DMS 273 (cell line): ENCODE results near the gene KCTD12.

Experiments used
- DNase-seq: peaks from one replicate; lab custom pipeline; 2025; ENCODE audit not compliant: unreplicated experiment; lab: John Stamatoyannopoulos, UW

The KCTD12 gene

GRCh38 chr13:76888421-76888820 lies 2.2 kb upstream of the KCTD12 start:
- no peak for DNase-seq

- no peak for DNase-seq
Observed at GRCh38 chr13:76887076-76887563, 915 bp upstream of the KCTD12 start.

GRCh38 chr13:76886005-76886291 lies 257 bp downstream of the KCTD12 start:
- no peak for DNase-seq

- peak; percentile 82 for DNase-seq
Observed at GRCh38 chr13:76885203-76886004, 801 bp downstream of the KCTD12 start.

- DNase-seq, result no peak
Observed at GRCh38 chr13:76884907-76885202, 1.4 kb downstream of the KCTD12 start.

- peak; percentile 82 for DNase-seq
Observed at GRCh38 chr13:76884186-76884906, 1.9 kb downstream of the KCTD12 start.

DNA sequence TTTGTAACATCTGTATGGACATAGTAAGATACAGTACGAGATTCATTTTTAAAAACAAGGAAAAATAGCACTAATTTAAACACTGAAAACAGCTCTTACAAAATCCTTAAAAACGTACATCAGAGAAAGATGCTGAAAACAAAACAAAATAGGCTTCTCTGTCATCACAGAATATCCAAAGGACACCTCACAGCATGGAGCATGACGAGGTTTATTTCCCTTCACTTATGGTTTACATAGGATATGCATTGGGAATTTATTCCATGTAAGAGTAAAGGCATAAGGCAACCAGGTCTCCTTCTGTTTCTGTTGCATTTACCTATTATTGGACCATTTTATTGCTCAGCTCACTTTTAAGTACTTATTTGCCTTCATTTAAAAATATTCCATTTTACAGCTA lies 3.0 kb downstream of the KCTD12 start:
- peak; percentile 6 for DNase-seq

DNA sequence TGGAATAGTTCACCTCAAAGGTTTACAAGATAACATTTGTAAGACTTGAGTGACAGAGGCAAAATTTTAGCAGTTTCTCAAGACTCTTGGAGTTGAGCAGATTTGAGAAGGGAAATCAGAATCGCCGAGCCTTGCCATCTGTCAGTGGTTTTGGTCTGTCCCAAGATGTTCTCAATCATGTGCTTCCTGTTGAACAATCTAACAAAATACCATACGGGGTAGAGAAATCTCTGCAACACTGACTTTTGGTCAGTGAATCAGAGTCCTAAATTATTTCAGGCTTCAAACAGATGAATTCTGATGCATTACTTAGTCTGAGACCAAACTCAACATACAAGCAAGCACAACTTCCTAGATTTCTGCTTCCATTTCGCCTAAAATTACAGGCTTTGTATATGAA lies 3.8 kb downstream of the KCTD12 start:
- peak; percentile 59 for DNase-seq

DNA sequence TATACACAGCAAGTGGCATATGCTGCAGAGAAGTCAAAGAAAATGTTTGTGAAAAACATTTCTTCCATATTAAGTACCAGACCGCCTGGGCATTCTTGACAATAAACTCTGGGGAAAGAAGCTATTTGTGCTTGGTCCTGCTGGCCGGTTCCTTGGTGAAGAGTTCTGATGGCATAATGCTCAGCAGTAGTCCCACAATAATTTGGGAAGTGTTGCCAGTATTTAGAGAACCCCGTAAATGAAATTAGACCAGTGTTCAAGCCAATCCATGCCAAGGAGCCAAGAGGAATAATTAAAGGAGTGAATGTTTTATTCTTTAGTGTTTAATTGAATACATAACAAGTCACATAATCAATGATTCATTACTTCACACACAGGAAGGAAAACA lies 6.3 kb downstream of the KCTD12 start:
- no peak for DNase-seq

- peak; percentile 5 for DNase-seq
Observed at GRCh38 chr13:76879203-76879882, 6.9 kb downstream of the KCTD12 start.

- DNase-seq, result no peak
Observed at GRCh38 chr13:76878043-76878442, 8.2 kb downstream of the KCTD12 start.

DNA sequence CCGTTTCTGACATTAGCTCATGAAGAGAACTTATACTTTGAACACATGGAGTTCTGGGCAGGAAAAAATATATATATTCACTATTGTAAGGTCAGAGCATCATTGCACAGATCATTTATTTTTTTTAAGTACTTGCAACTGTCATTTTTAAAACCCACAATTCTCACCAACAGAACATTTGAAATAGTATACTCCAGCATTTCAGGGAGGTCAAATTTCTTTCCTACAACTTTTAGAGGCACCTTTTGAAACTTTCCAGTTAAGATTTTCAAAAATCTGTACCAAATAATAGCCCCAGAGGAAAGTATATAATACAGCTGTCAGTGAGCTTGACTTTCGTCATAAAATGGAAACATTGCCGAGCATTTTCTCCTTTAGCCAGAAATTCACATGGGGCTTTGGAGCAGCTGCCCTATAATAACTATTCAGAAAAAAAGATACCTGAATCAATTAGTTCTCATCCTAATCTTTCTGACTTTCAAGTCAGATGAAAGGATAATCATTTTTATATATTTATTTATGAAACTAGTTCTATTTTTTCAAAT lies 10.9 kb downstream of the KCTD12 start:
- no peak for DNase-seq

GRCh38 chr13:76874479-76874878 lies 11.7 kb downstream of the KCTD12 start:
- DNase-seq, result no peak

DNA sequence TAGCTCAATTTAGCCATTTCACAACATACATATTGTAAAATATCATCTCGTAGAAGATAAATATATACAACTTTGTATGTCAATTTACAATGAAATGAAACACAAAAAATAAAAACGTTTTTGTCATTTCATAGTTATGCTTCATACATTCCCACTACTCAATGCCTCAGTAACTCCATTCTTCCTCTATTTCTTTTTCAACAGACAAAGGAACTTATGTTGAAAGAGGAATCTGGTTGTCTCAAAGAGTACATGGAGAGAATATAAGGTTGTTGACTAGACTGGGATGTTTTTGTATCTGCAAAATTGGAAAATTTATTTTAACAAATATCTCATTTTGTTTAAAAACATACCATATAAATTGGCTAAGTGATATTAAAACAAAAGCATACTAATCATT lies 12.8 kb downstream of the KCTD12 start:
- no peak for DNase-seq

DNA sequence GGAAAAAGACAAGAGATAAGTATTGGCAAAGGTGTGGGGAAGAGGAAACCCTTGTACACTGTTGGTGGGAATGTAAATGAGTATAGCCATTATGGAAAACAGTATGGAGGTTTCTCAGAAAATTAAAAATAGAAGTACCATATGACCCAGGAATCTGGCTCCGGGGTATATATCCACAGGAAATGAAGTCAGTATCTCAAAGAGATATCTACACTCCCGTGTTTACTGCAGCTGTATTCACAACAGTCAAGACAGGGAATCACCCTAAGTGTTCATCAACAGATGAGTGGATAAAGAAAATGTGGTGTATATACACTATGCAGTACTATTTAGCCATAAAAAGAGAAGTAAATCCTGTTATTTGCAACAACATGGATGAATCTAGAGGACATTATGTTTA lies 13.5 kb downstream of the KCTD12 start:
- no peak for DNase-seq

- no peak for DNase-seq
Observed at GRCh38 chr13:76871432-76871831, 14.8 kb downstream of the KCTD12 start.

- DNase-seq, result peak; percentile 62
Observed at GRCh38 chr13:76868371-76868770, 17.8 kb downstream of the KCTD12 start.

DNA sequence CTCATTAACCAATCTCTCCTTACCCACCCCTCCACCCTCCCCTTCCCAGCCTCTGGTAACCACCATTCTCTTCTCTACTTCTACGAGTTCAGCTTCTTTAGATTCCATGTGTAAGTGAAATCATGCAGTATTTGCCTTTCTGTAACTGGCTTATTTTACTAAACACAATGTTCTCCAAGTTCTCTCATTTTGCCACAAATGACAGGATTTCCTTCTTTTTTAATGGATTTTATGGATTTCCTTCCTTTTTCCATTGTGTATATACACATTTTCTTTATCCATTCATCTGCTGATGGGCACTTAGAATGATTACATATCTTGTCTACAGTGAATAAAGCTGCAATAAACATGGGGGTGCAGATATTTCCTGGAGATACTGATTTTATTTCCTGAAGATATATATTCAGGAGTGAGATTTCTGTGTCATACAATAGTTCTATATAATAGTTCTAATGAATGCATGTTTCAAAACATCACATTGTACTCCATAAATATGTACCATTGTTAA lies 20.2 kb downstream of the KCTD12 start:
- no peak for DNase-seq

DNA sequence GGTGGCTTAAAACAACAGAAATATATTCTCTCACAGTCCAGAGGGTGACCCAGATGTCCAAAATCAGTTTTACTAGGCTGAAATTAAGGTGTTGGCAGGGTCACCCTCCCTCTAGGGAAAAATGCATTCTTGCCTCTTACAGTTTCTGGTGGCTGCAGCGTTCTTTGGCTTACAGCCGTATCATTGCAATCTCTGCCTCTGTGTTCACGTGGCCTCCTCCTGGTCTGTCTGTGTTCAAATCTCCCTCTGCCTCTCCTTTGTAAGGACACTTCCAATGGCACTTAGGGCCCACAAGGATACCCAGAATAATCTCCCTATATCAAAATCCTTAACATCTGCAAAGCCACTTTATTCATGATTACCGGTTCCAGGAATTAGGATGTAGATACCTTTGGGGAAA lies 21.1 kb downstream of the KCTD12 start:
- no peak for DNase-seq

DNA sequence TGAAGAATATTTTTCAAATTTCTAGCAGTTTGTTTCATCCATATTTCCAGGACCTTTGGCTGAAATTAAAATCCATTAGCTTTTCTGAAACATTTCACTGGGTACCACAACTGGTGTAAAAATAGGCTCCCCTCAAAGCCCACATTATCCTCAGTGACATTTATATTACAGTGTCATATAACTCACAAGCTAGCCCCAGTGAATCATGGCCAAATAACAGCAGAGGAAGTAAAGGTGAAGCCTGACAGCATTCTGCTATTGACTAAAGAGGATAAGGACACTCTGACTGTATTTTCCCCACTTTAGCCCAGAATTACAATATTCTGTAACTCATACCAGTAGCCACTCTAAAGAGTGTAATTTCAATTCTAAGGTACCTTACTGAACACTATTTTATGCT lies 21.9 kb downstream of the KCTD12 start:
- no peak for DNase-seq

- DNase-seq, result no peak
Observed at GRCh38 chr13:76863022-76863421, 23.2 kb downstream of the KCTD12 start.

DNA sequence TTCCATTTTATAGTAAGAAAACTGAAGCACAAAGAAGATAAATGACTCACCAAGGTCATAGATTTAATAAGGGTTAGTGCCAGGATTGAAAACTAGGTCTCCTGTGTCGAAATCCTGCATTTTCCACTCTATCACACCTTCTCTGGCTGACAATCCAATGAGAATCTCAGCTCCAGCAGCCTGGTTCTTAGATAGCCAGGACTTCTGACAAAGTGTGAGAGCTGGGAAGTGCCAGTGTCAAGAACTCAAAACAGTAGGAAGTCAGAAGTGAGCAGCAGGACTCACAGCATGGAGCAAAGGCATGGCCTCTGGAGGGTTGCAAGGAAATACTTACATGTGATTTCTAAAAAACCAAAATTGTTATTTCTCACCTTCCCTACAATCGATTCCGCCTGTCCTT lies 24.3 kb downstream of the KCTD12 start:
- DNase-seq, result peak; percentile 3
